Measurements from ENCODE around the gene OR13C3. TPM values are rescaled to one million over a fixed set of nuclear protein-coding genes. Genes with fewer than 3 reads are reported as not detected.

OR13C3 gene
- total RNA-seq: not detected

- intact Hi-C loops (cut with DNase I): no loop called here
- Histone ChIP-seq H3K36me3 (no peaks in the 10 kb centered on the region), H3K27ac (replicated peaks in 1 of 4) (no peak within 1 kb of the TSS), H3K27me3 (no peaks in the 10 kb centered on the region), H3K4me1 (no peaks in the 10 kb centered on the region), H3K4me3 (no peak within 1 kb of the TSS), H3K9me3 (no peaks in the 10 kb centered on the region)
- no peak for DNase-seq (ENCODE audit: extremely low spot score)
- WGBS: 81% methylated on average over 5 of the region's 5 CpGs
- TF ChIP-seq EP300 (IDR thresholded peaks at IDR 0.05) (no peak), POLR2AphosphoS5 (IDR thresholded peaks at IDR 0.05) (no peak), POLR2A (IDR thresholded peaks at IDR 0.05; ENCODE audit: low read depth) (no peak), CTCF (IDR thresholded peaks at IDR 0.05) (no peak)
Measured at GRCh38 chr9:104536756-104537155, at the start of gene OR13C3. TSS of gene OR13C3 (minus strand) at chr9:104536856. CDS start at chr9:104536723, 133 bp downstream.

- intact Hi-C loops (cut with DNase I): no loop called here
- TF ChIP-seq CTCF (IDR thresholded peaks at IDR 0.05) (no peak), EP300 (IDR thresholded peaks at IDR 0.05) (no peak), POLR2AphosphoS5 (IDR thresholded peaks at IDR 0.05) (no peak), POLR2A (IDR thresholded peaks at IDR 0.05; ENCODE audit: low read depth) (no peak)
Measured at GRCh38 chr9:104580562-104580961, 43.9 kb upstream of the OR13C3 start.

GRCh38 chr9:104577263-104577662 lies 40.6 kb upstream of the OR13C3 start:
- intact Hi-C loops (cut with DNase I): no loop called here
- H3K27ac ChIP-seq (replicated peaks in 1 of 4): no peak overlapping the region
- H3K9me3 ChIP-seq: peaks cover 0 to 9% (median 6%) of the 10 kb centered on the region in 4 donors
- H3K4me3 ChIP-seq: no peak overlapping the region
- no peaks in the 10 kb centered on the region for H3K36me3 ChIP-seq
- TF ChIP-seq POLR2AphosphoS5 (IDR thresholded peaks at IDR 0.05) (no peak), CTCF (IDR thresholded peaks at IDR 0.05) (no peak), POLR2A (IDR thresholded peaks at IDR 0.05; ENCODE audit: low read depth) (no peak), EP300 (IDR thresholded peaks at IDR 0.05) (no peak)
- no peaks in the 10 kb centered on the region for H3K27me3 ChIP-seq
- DNase-seq (ENCODE audit: extremely low spot score): no peak
- no peaks in the 10 kb centered on the region for H3K4me1 ChIP-seq
- 84% methylated on average over 5 of the region's 5 CpGs for WGBS

More at GRCh38 chr9:104580562-104580961, 43.9 kb upstream of the OR13C3 start:
- Histone ChIP-seq H3K9me3 (no peaks in the 10 kb centered on the region), H3K4me1 (no peaks in the 10 kb centered on the region), H3K27ac (replicated peaks in 1 of 4) (no peak overlapping the region), H3K27me3 (no peaks in the 10 kb centered on the region), H3K36me3 (no peaks in the 10 kb centered on the region), H3K4me3 (no peak overlapping the region)
- WGBS: 75% methylated on average over 1 of the region's 1 CpG
- DNase-seq (ENCODE audit: extremely low spot score): no peak

GRCh38 chr9:104575456-104575855 lies 38.8 kb upstream of the OR13C3 start:
- Histone ChIP-seq H3K27me3 (no peaks in the 10 kb centered on the region), H3K36me3 (no peaks in the 10 kb centered on the region), H3K4me1 (no peaks in the 10 kb centered on the region), H3K4me3 (no peak overlapping the region), H3K9me3 (peaks cover 0 to 15% (median 10%) of the 10 kb centered on the region in 4 donors), H3K27ac (replicated peaks in 1 of 4) (no peak overlapping the region)
- WGBS: 74% methylated on average over 2 of the region's 2 CpGs
- TF ChIP-seq POLR2AphosphoS5 (IDR thresholded peaks at IDR 0.05): no peak
- TF ChIP-seq EP300 (IDR thresholded peaks at IDR 0.05): no peak
- no peak for TF ChIP-seq POLR2A (IDR thresholded peaks at IDR 0.05; ENCODE audit: low read depth)
- no peak for TF ChIP-seq CTCF (IDR thresholded peaks at IDR 0.05)
- intact Hi-C loops (cut with DNase I): no loop called here
- DNase-seq (ENCODE audit: extremely low spot score): no peak

- H3K27me3 ChIP-seq: no peaks in the 10 kb centered on the region
- no peak overlapping the region for H3K4me3 ChIP-seq
- H3K4me1 ChIP-seq: no peaks in the 10 kb centered on the region
- intact Hi-C loops (cut with DNase I): no loop called here
- 70% methylated on average over 1 of the region's 1 CpG for WGBS
- H3K9me3 ChIP-seq: peaks cover 0 to 15% (median 10%) of the 10 kb centered on the region in 4 donors
- no peak for TF ChIP-seq CTCF (IDR thresholded peaks at IDR 0.05)
- no peak for TF ChIP-seq POLR2A (IDR thresholded peaks at IDR 0.05; ENCODE audit: low read depth)
- TF ChIP-seq POLR2AphosphoS5 (IDR thresholded peaks at IDR 0.05): no peak
- no peak for TF ChIP-seq EP300 (IDR thresholded peaks at IDR 0.05)
- H3K36me3 ChIP-seq: no peaks in the 10 kb centered on the region
- no peak for DNase-seq (ENCODE audit: extremely low spot score)
- H3K27ac ChIP-seq (replicated peaks in 1 of 4): no peak overlapping the region
Measured at GRCh38 chr9:104572612-104573011, 36.0 kb upstream of the OR13C3 start.
